Ascending aorta (tissue), 2 donors: ENCODE data around the gene UBE2R2. TPM values are rescaled to one million over a fixed set of nuclear protein-coding genes. Genes with fewer than 3 reads are reported as not detected.

Experiments
- DNase-seq, 2 donors: peaks; one replicate each; pipeline ENCODE4 v3.0.0-alpha.2; 2019; ENCODE audit warnings: low spot score in 2 of 2
- H3K27ac ChIP-seq, 2 donors: fragments of 200-600 bp; sonication (generic); one replicate each; pipeline ENCODE4 v1.5.1; 2016 to 2017; ENCODE audit warnings: mild to moderate bottlenecking in 1 of 2
- H3K27me3 ChIP-seq: fragments of 200-600 bp; sonication (generic); one replicate; pipeline ENCODE4 v1.5.1; 2017
- H3K36me3 ChIP-seq, 2 donors: fragments of 200-600 bp; sonication (generic); one replicate each; pipeline ENCODE4 v1.5.1; 2016
- H3K4me1 ChIP-seq, 2 donors: fragments of 200-600 bp; sonication (generic); one replicate each; pipeline ENCODE4 v1.5.1; 2016 to 2017; ENCODE audit warnings: mild to moderate bottlenecking in 1 of 2
- H3K4me3 ChIP-seq, 2 donors: fragments of 200-600 bp; sonication (generic); one replicate each; pipeline ENCODE4 v1.5.1; 2016 to 2017; ENCODE audit warnings: mild to moderate bottlenecking in 1 of 2
- H3K9me3 ChIP-seq, 2 donors: fragments of 200-600 bp; sonication (generic); one replicate each; pipeline ENCODE4 v1.5.1; 2016
- intact Hi-C: fragments of 100-400 bp; cut with DNase I; formaldehyde crosslinking; loops from one replicate; pipeline ENCODE4 v1.15.1; 2023
- total RNA-seq: library from RNA; depleted of rRNA; stranded (reverse); fragments of >200 nt; gene quantifications from one replicate; pipeline ENCODE4 v1.1.0, GENCODE V29; 2016
- TF ChIP-seq, protein P1 (sequence below), 3 experiments: fragments of 200-600 bp in 2 of 3; fragments of 450-650 bp in 1 of 3; sonication (generic) in 2 of 3; IDR thresholded peaks; one replicate each; pipeline ENCODE4 v1.5.1; 2016 to 2019; ENCODE audit warnings: antibody characterized with exemption in 3 of 3, mild to moderate bottlenecking in 1 of 3, moderate library complexity in 1 of 3

The UBE2R2 gene
- total RNA-seq, 1 donor from 2014 or later = 7.2 TPM

- no peaks in the 10 kb centered on the region for H3K27me3 ChIP-seq
- no peak overlapping the region for H3K4me3 ChIP-seq
- no peak for DNase-seq
- peaks cover 40 to 48% of the 10 kb centered on the region in 2 donors for H3K36me3 ChIP-seq
- TF ChIP-seq, protein P1, sequence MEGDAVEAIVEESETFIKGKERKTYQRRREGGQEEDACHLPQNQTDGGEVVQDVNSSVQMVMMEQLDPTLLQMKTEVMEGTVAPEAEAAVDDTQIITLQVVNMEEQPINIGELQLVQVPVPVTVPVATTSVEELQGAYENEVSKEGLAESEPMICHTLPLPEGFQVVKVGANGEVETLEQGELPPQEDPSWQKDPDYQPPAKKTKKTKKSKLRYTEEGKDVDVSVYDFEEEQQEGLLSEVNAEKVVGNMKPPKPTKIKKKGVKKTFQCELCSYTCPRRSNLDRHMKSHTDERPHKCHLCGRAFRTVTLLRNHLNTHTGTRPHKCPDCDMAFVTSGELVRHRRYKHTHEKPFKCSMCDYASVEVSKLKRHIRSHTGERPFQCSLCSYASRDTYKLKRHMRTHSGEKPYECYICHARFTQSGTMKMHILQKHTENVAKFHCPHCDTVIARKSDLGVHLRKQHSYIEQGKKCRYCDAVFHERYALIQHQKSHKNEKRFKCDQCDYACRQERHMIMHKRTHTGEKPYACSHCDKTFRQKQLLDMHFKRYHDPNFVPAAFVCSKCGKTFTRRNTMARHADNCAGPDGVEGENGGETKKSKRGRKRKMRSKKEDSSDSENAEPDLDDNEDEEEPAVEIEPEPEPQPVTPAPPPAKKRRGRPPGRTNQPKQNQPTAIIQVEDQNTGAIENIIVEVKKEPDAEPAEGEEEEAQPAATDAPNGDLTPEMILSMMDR (IDR thresholded peaks at IDR 0.05) = no peak
- intact Hi-C loops = no loop called here
- no peaks in the 10 kb centered on the region for H3K9me3 ChIP-seq
- no peak overlapping the region for H3K27ac ChIP-seq
- H3K4me1 ChIP-seq = peaks cover 0 to 3% of the 10 kb centered on the region in 2 donors
These were observed 98.1 kb downstream of the UBE2R2 start for GRCh38 chr9:33914887-33915628.

DNA sequence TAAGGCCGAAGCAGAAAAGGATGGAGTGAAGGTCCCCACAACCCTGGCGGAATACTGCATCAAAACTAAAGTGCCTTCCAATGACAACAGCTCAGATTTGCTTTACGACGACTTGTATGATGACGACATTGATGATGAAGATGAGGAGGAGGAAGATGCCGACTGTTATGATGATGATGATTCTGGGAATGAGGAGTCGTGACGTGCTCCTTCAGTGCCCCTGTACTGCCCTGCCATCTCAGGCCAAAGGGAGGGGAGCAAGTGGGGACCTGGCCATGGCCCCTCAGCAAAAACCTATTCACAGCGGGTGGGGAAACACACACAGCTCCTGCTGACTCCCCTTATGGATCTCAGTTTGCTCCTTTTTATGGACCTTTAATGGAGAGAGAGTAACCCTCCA is 100.1 kb downstream of the UBE2R2 start:
- H3K27ac ChIP-seq = no peak overlapping the region
- intact Hi-C loops = no loop called here
- peaks cover 0 to 3% of the 10 kb centered on the region in 2 donors for H3K4me1 ChIP-seq
- DNase-seq = no peak
- no peaks in the 10 kb centered on the region for H3K27me3 ChIP-seq
- H3K36me3 ChIP-seq = peaks cover 51 to 66% of the 10 kb centered on the region in 2 donors
- no peak overlapping the region for H3K4me3 ChIP-seq
- H3K9me3 ChIP-seq = no peaks in the 10 kb centered on the region
- TF ChIP-seq, protein P1 (IDR thresholded peaks at IDR 0.05) = no peak

DNA sequence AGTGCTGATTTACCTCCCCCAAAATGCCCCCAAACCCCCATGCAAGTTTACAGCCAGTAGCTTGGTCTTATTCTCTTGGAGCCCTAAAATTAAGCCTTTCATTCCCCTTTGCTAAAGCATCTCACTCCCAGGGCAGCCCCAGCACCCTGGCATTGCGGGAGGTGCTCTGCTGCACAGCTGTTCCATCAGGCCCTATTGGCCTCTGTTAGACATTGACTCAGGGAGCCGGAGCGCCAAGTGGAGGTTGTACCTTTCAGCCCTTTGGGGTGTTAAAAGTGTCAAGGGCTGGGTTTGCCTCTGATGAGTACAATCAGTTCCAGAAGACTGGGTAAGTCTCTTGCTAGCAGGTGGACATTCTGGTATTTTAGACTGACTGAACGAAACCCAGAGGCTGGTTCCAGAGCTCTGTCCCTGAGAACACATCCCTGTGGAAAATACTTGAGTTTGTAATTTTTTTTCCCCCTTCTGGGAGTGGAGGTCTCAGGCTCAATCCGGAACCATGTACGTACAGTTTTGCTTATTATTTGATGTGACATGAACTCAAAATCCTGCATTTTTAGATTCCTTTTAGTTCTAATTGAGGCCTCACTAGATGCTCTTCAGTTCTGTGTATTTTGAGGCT is 102.4 kb downstream of the UBE2R2 start:
- TF ChIP-seq, protein P1 (IDR thresholded peaks at IDR 0.05) = no peak
- Histone ChIP-seq H3K27ac (no peak overlapping the region), H3K27me3 (no peaks in the 10 kb centered on the region), H3K9me3 (no peaks in the 10 kb centered on the region), H3K4me3 (no peak overlapping the region), H3K4me1 (peaks cover 0 to 2% of the 10 kb centered on the region in 2 donors), H3K36me3 (peaks cover 64 to 71% of the 10 kb centered on the region in 2 donors)
- intact Hi-C loops = no loop called here
- no peak for DNase-seq

DNA sequence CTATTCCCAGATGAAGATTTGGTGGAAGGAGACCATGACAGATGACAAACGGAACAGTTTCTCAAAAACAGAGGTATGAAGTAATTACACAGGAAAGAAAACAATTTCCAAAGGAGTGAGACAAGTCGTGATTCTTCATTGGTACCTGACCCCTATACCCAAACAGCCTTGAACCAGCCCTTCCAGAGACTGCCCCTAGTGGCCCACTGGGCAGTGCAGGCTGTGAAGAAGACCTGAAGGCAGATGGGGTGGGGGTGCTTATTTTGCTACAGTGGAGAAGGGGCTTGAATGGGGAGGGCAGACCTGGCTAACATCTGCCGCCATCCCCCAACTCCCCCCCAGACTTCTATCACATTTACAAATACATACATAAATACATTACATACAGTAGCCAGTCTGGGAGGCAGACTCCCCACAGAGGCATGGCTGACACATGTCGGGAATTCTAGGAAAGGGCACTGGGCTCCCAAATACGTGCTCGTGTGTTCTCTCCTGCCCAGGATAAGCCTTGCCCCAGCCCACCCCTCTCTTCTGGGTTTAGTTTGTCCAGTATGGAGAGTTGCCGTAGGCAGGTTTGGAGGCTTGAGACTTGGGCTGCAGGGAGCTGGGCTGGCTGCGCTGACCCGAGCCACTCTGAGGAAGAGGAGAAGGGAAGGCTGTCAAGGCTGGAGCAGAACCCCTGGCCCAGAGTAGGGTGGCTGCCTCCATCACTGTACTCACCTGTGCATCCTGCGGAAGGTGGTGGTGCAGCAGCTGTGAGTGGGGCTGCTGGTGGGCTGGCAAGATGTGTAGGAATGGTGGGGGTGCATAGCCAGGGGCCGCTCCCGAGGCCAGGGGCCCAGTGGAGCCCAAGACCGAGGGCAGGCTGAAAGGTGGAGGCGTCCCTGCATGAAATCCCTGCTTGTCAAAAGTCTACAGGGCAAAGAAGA is 105.3 kb downstream of the UBE2R2 start:
- TF ChIP-seq, protein P1 (IDR thresholded peaks at IDR 0.05) = peak; percentile 9 to 48 (median 46)
- DNase-seq = no peak
- intact Hi-C loops = loop anchor here (5.0 to 10.0 kb wide), 3 partner anchors 35 to 105 kb away; partner anchors contain the start of gene UBE2R2

GRCh38 chr9:33923079-33923478 is 106.1 kb downstream of the UBE2R2 start:
- TF ChIP-seq, protein P1 (IDR thresholded peaks at IDR 0.05) = no peak
- Histone ChIP-seq H3K4me3 (no peak overlapping the region), H3K27ac (peak overlapping the region in 1 of 2 donors; percentile 62), H3K36me3 (peaks cover 70 to 85% of the 10 kb centered on the region in 2 donors), H3K9me3 (no peaks in the 10 kb centered on the region), H3K4me1 (peaks cover 2% of the 10 kb centered on the region in 2 donors), H3K27me3 (no peaks in the 10 kb centered on the region)
- no peak for DNase-seq
- intact Hi-C loops = loop anchor here (5.0 to 10.0 kb wide), 3 partner anchors 36 to 106 kb away; partner anchors contain the start of gene UBE2R2

More for the DNA sequence above, 105.3 kb downstream of the UBE2R2 start:
- peaks cover 2% of the 10 kb centered on the region in 2 donors for H3K4me1 ChIP-seq
- H3K27me3 ChIP-seq = no peaks in the 10 kb centered on the region
- peaks cover 69 to 85% of the 10 kb centered on the region in 2 donors for H3K36me3 ChIP-seq
- no peaks in the 10 kb centered on the region for H3K9me3 ChIP-seq
- no peak overlapping the region for H3K4me3 ChIP-seq
- H3K27ac ChIP-seq = no peak overlapping the region
